Peyer's patch (tissue), 4 donors: ENCODE measurements around the gene GPATCH4. TPM values are rescaled to one million over a fixed set of nuclear protein-coding genes. Genes with fewer than 3 reads are reported as not detected.

Source experiments
- DNase-seq, 3 donors: peaks; one replicate each; pipeline ENCODE4 v3.0.0-alpha.2; 2017 to 2019
- H3K27ac ChIP-seq, 4 donors: fragments of 200-600 bp; sonication (generic); one replicate each; pipeline ENCODE4 v1.5.1; 2016 to 2019
- H3K27me3 ChIP-seq, 2 donors: fragments of 200-600 bp; sonication (generic); one replicate each; pipeline ENCODE4 v1.5.1; 2019
- H3K36me3 ChIP-seq, 3 donors: fragments of 200-600 bp; sonication (generic); one replicate each; pipeline ENCODE4 v1.5.1; 2016 to 2019
- H3K4me1 ChIP-seq, 4 donors: fragments of 200-600 bp; sonication (generic); one replicate each; pipeline ENCODE4 v1.5.1; 2016 to 2019
- H3K4me3 ChIP-seq, 4 donors: fragments of 200-600 bp; sonication (generic); 1 replicate in 3 of 4; 2 replicates in 1 of 4; pipeline ENCODE4 v1.5.1; 2016 to 2019; ENCODE audit warnings: mild to moderate bottlenecking in 1 of 4
- H3K9me3 ChIP-seq, 4 donors: fragments of 200-600 bp; sonication (generic); one replicate each; pipeline ENCODE4 v1.5.1; 2016 to 2019; ENCODE audit warnings: mild to moderate bottlenecking in 1 of 4
- POLR2A ChIP-seq, 2 donors: fragments of 450-650 bp; IDR thresholded peaks; one replicate each; pipeline ENCODE4 v1.5.1; 2017; ENCODE audit warnings: antibody characterized with exemption in 2 of 2, mild to moderate bottlenecking in 2 of 2, moderate library complexity in 2 of 2
- total RNA-seq, 4 donors: library from RNA; depleted of rRNA; stranded (reverse); fragments of >200 nt; gene quantifications; one replicate each; pipeline ENCODE4 v1.1.0, GENCODE V29; 2016
- TF ChIP-seq, protein P1 (sequence below), 6 experiments: fragments of 450-650 bp in 4 of 6; fragments of 200-600 bp in 2 of 6; sonication (generic) in 1 of 6; IDR thresholded peaks; one replicate each; pipeline ENCODE4 v1.5.1; 2017 to 2019; ENCODE audit warnings: antibody characterized with exemption in 6 of 6, mild to moderate bottlenecking in 3 of 6, moderate library complexity in 1 of 6

GPATCH4 gene
- total RNA-seq, 4 donors from 2014 or later, result 6.3 to 38.0 (median 11.3) TPM

DNA sequence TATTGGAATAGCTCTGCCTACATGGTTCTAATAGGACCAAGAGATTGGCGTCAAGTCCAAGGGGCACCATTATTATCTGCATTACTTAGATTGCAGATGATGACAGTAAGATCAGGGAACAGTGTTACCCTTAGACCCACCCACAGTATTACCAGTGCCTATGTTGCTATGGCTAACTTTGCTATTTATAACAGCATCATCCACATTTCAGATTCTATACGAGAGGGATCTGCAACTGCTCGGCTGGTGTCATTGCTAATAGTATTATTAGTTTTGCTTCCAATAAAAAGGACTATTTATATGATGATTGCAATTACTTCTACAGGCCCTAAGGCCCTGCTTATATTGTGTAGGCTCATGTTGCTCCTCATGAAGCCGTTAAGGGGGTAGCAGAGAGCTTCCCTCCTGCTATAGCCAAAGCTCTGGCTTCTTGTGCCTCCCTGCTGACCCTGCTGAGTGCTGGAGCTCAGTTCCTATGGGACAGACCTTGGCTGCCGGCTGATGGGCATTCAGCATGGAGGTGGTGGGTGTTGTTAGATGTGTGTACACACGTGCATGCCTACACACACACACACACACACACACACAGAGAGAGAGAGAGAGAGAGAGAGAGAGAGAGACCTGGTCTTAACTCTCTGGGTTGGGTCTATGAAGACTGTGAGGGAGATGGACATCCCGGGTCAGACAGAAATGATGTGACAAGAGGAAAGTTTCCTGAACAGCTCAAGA lies 41.9 kb upstream of the GPATCH4 start:
- TF ChIP-seq POLR2A (IDR thresholded peaks at IDR 0.05), result no peak
- TF ChIP-seq, protein P1, sequence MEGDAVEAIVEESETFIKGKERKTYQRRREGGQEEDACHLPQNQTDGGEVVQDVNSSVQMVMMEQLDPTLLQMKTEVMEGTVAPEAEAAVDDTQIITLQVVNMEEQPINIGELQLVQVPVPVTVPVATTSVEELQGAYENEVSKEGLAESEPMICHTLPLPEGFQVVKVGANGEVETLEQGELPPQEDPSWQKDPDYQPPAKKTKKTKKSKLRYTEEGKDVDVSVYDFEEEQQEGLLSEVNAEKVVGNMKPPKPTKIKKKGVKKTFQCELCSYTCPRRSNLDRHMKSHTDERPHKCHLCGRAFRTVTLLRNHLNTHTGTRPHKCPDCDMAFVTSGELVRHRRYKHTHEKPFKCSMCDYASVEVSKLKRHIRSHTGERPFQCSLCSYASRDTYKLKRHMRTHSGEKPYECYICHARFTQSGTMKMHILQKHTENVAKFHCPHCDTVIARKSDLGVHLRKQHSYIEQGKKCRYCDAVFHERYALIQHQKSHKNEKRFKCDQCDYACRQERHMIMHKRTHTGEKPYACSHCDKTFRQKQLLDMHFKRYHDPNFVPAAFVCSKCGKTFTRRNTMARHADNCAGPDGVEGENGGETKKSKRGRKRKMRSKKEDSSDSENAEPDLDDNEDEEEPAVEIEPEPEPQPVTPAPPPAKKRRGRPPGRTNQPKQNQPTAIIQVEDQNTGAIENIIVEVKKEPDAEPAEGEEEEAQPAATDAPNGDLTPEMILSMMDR (IDR thresholded peaks at IDR 0.05), result no peak
- H3K27me3 ChIP-seq, result peaks cover 0 to 17% of the 10 kb centered on the region in 2 donors
- DNase-seq, result no peak

DNA sequence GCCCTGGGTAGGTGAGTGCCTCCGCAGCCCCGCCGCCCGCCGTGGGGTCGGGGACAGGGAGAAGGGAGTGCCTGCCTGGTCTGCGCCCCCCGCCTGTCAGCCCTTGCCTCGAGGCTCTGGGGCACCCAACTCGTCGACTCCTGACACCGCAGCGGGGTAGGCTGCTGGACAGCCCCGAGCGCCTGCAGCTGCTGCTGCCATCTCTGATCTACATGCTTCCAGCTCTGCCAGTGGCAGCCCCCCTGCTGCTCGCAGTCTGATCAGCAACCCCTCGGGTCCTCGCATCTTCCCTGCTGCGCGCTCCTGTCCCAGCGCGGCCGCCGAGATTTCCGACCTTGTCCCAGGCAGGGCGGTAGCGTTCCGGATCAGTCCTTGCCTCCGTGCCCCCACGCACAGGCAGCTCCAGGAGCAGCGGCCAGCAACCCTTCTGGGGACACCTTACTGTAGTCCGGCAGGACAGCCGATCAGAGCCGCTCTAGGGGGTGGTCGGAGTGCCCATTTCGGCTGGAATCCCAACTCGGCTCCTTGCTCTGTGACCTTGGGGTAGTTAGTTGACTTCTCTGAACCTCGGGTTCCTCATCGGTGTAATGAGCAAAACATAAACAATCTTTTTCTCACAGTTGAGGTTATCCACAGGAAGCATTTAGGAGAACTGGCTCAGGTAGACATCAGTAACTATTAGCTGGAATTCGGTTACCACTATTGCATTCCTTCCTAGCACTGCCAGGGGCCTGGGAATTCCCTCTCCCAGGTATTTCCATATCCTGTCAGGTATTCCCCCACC lies 41.2 kb upstream of the GPATCH4 start:
- Histone ChIP-seq H3K4me3 (peak overlapping the region in 3 of 4 donors; percentile 41 to 43 (median 42)), H3K27me3 (peaks cover 0 to 17% of the 10 kb centered on the region in 2 donors)

More for the DNA sequence above, 41.9 kb upstream of the GPATCH4 start:
- peaks cover 0 to 15% (median 11%) of the 10 kb centered on the region in 4 donors for H3K4me1 ChIP-seq
- no peaks in the 10 kb centered on the region for H3K9me3 ChIP-seq
- H3K4me3 ChIP-seq, result no peak overlapping the region
- H3K27ac ChIP-seq, result no peak overlapping the region
- no peaks in the 10 kb centered on the region for H3K36me3 ChIP-seq

DNA sequence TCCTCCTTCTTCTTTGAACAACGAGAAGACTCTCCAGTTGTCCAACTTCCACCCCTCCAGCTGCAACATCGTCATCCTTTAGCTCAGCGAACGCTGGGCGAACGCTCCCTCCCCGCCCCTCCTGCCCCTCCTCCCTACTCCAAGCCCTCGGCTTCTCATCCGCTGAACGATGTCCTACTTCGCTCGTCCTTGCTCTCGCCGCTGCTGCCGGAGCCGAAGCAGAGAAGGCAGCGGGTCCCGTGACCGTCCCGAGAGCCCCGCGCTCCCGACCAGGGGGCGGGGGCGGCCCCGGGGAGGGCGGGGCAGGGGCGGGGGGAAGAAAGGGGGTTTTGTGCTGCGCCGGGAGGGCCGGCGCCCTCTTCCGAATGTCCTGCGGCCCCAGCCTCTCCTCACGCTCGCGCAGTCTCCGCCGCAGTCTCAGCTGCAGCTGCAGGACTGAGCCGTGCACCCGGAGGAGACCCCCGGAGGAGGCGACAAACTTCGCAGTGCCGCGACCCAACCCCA lies 40.5 kb upstream of the GPATCH4 start, which contains the start of gene BCAN:
Gene BCAN (plus strand): TSS at position 357 of the 504 bp plus-strand sequence. CDS start 3,938 bp downstream, outside the sequence.
- H3K4me1 ChIP-seq, result peaks cover 0 to 15% (median 11%) of the 10 kb centered on the region in 4 donors
- peak within 1 kb of the TSS; percentile 16 to 43 (median 42) for H3K4me3 ChIP-seq
- H3K36me3 ChIP-seq, result no peaks in the 10 kb centered on the region
- TF ChIP-seq, protein P1 (IDR thresholded peaks at IDR 0.05), result no peak
- no peak for TF ChIP-seq POLR2A (IDR thresholded peaks at IDR 0.05)
- no peak within 1 kb of the TSS for H3K27ac ChIP-seq
- no peak for DNase-seq
- H3K9me3 ChIP-seq, result no peaks in the 10 kb centered on the region
- peaks cover 0 to 17% of the 10 kb centered on the region in 2 donors for H3K27me3 ChIP-seq

More for the DNA sequence above, 41.2 kb upstream of the GPATCH4 start:
- Histone ChIP-seq H3K36me3 (no peaks in the 10 kb centered on the region), H3K27ac (no peak overlapping the region), H3K9me3 (no peaks in the 10 kb centered on the region), H3K4me1 (peaks cover 0 to 15% (median 11%) of the 10 kb centered on the region in 4 donors)
- TF ChIP-seq, protein P1 (IDR thresholded peaks at IDR 0.05), result no peak
- TF ChIP-seq POLR2A (IDR thresholded peaks at IDR 0.05), result no peak
- DNase-seq, result no peak

DNA sequence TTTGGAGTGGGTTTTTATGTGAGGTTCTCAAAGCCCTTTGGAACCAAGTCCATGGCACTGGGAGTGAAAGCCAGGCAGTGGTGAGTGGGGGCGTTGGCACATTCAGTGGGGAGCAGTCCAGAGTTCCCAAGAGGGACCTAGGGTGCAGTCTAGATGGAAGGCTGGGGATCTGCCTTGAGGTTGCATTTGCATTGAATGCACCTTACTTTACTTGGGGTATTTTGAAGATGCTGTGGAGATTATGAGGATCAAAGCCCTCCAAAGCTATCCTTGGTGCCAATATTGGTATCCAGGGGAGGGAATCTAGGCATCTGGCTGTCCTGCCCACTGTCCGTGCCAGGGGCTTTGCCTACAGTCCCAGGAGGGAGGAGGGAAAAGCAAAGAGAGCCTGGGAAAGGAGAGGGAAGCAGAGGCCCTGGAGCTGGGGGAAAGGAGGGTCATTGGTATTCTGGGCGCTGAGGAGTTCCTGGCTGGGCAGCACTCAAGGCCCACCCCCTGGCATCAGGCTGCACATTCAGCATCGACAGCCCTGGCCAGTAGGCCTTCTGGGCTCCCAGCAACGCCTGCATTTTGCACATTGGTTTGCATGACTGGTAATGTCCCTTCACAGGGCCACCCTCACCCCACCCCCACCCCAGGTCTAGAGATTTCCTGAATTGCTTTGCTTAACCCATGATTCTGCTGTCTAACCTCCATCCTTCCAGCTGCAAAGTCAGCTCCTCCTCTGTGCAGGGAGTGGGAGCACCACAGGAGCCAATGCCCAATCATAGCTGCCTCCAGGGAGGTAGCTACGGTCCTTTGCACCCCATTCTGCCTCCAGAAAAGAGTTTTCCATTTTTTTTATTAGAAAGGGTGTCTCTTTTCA lies 39.8 kb upstream of the GPATCH4 start:
- Histone ChIP-seq H3K9me3 (no peaks in the 10 kb centered on the region), H3K27me3 (peaks cover 0 to 17% of the 10 kb centered on the region in 2 donors), H3K4me1 (peaks cover 0 to 15% (median 11%) of the 10 kb centered on the region in 4 donors), H3K4me3 (peak overlapping the region in 2 of 4 donors; percentile 41 to 42), H3K27ac (no peak overlapping the region), H3K36me3 (no peaks in the 10 kb centered on the region)
- no peak for DNase-seq
- no peak for TF ChIP-seq POLR2A (IDR thresholded peaks at IDR 0.05)
- TF ChIP-seq, protein P1 (IDR thresholded peaks at IDR 0.05), result no peak
